Measurements from ENCODE around the gene USP13. TPM values are rescaled to one million over a fixed set of nuclear protein-coding genes. Genes with fewer than 3 reads are reported as not detected.

USP13 gene
- total RNA-seq, 1 experiment from 2014 or later, result 33.0 TPM

GRCh38 chr3:179666030-179666429 lies 13.2 kb downstream of the USP13 start:
- ChIA-PET POLR2A (ENCODE audit: low non-redundant PET) (no interaction called here), CTCF (no interaction called here)
- Histone ChIP-seq H3K9me3 (ENCODE audit: low read depth, low read length, poor library complexity, severe bottlenecking) (no peaks in the 10 kb centered on the region), H3K4me3 (ENCODE audit: low read depth, low read length, poor library complexity, severe bottlenecking) (no peak overlapping the region), H3K27me3 (replicated peaks; ENCODE audit: insufficient read depth, low read depth, low read length, poor library complexity) (no peaks in the 10 kb centered on the region), H3K4me1 (ENCODE audit: insufficient read depth, low read length, poor library complexity, severe bottlenecking) (peaks cover 24% of the 10 kb centered on the region), H3K27ac (ENCODE audit: low read depth, low read length, poor library complexity, severe bottlenecking) (no peak overlapping the region), H3K36me3 (ENCODE audit: insufficient read depth, low read length, poor library complexity, severe bottlenecking) (no peaks in the 10 kb centered on the region)
- TF ChIP-seq CTCF (conservative IDR thresholded peaks at IDR 0.05; ENCODE audit: low read depth, low read length) (no peak), EZH2 (IDR thresholded peaks at IDR 0.05; ENCODE audit: borderline replicate concordance, low read depth, low read length, poor library complexity, severe bottlenecking) (no peak)
- BruUV-seq (replicated peaks), result no TSS peak
- intact Hi-C loops (cut with micrococcal nuclease; ENCODE audit: unreplicated experiment), result no loop called here
- no peak for DNase-seq (ENCODE audit: low spot score)

- Histone ChIP-seq H3K9me3 (ENCODE audit: low read depth, low read length, poor library complexity, severe bottlenecking) (no peaks in the 10 kb centered on the region), H3K36me3 (ENCODE audit: insufficient read depth, low read length, poor library complexity, severe bottlenecking) (no peaks in the 10 kb centered on the region), H3K4me1 (ENCODE audit: insufficient read depth, low read length, poor library complexity, severe bottlenecking) (peaks cover 24% of the 10 kb centered on the region), H3K4me3 (ENCODE audit: low read depth, low read length, poor library complexity, severe bottlenecking) (no peak overlapping the region), H3K27ac (ENCODE audit: low read depth, low read length, poor library complexity, severe bottlenecking) (no peak overlapping the region), H3K27me3 (replicated peaks; ENCODE audit: insufficient read depth, low read depth, low read length, poor library complexity) (no peaks in the 10 kb centered on the region)
- ChIA-PET POLR2A (ENCODE audit: low non-redundant PET) (no interaction called here), CTCF (no interaction called here)
- no TSS peak for BruUV-seq (replicated peaks)
- intact Hi-C loops (cut with micrococcal nuclease; ENCODE audit: unreplicated experiment), result no loop called here
- TF ChIP-seq EZH2 (IDR thresholded peaks at IDR 0.05; ENCODE audit: borderline replicate concordance, low read depth, low read length, poor library complexity, severe bottlenecking) (no peak), CTCF (conservative IDR thresholded peaks at IDR 0.05; ENCODE audit: low read depth, low read length) (no peak)
- peak; percentile 68 for DNase-seq (ENCODE audit: low spot score)
Observed at GRCh38 chr3:179666436-179667035, 13.7 kb downstream of the USP13 start.

GRCh38 chr3:179668429-179668828 lies 15.6 kb downstream of the USP13 start:
- no TSS peak for BruUV-seq (replicated peaks)
- DNase-seq (ENCODE audit: low spot score), result no peak
- no peaks in the 10 kb centered on the region for H3K36me3 ChIP-seq (ENCODE audit: insufficient read depth, low read length, poor library complexity, severe bottlenecking)
- H3K27ac ChIP-seq (ENCODE audit: low read depth, low read length, poor library complexity, severe bottlenecking), result no peak overlapping the region
- ChIA-PET CTCF (no interaction called here), POLR2A (ENCODE audit: low non-redundant PET) (no interaction called here)
- H3K9me3 ChIP-seq (ENCODE audit: low read depth, low read length, poor library complexity, severe bottlenecking), result no peaks in the 10 kb centered on the region
- H3K27me3 ChIP-seq (replicated peaks; ENCODE audit: insufficient read depth, low read depth, low read length, poor library complexity), result no peaks in the 10 kb centered on the region
- intact Hi-C loops (cut with micrococcal nuclease; ENCODE audit: unreplicated experiment), result no loop called here
- H3K4me1 ChIP-seq (ENCODE audit: insufficient read depth, low read length, poor library complexity, severe bottlenecking), result peaks cover 27% of the 10 kb centered on the region
- TF ChIP-seq EZH2 (IDR thresholded peaks at IDR 0.05; ENCODE audit: borderline replicate concordance, low read depth, low read length, poor library complexity, severe bottlenecking), result no peak
- TF ChIP-seq CTCF (conservative IDR thresholded peaks at IDR 0.05; ENCODE audit: low read depth, low read length), result no peak
- no peak overlapping the region for H3K4me3 ChIP-seq (ENCODE audit: low read depth, low read length, poor library complexity, severe bottlenecking)
